Astrocyte (in vitro differentiated cells and primary cell): ENCODE results near the gene UBR4. TPM values are rescaled to one million over a fixed set of nuclear protein-coding genes. Genes with fewer than 3 reads are reported as not detected.

Experiments
- DNase-seq: peaks from one replicate; pipeline ENCODE4 v3.0.0-alpha.2; 2010; ENCODE audit warnings: low read depth
- FAIRE-seq: peaks from 2 replicates; lab custom pipeline; 2011; peaks lifted over from hg19 to GRCh38; lab: Jason Lieb, UNC
- H2AFZ ChIP-seq: 2 replicates; pipeline ENCODE4 v1.6.0; 2012; ENCODE audit warnings: low read depth, low read length, inconsistent platforms
- H3K27ac ChIP-seq: 2 replicates; pipeline ENCODE4 v1.5.1; 2011; ENCODE audit warnings: low read depth, low read length, inconsistent platforms
- H3K27me3 ChIP-seq: 2 replicates; pipeline ENCODE4 v1.6.0; 2011; ENCODE audit warnings: low read length, inconsistent platforms; ENCODE audit not compliant: insufficient read depth
- H3K36me3 ChIP-seq: 2 replicates; pipeline ENCODE4 v1.5.1; 2011; ENCODE audit warnings: low read length, inconsistent platforms; ENCODE audit not compliant: insufficient read depth
- H3K4me1 ChIP-seq: 2 replicates; pipeline ENCODE4 v1.5.1; 2011; ENCODE audit warnings: low read length, inconsistent platforms; ENCODE audit not compliant: insufficient read depth
- H3K4me2 ChIP-seq: 2 replicates; pipeline ENCODE4 v1.6.0; 2012; ENCODE audit warnings: low read length, inconsistent platforms
- H3K4me3 ChIP-seq: 2 replicates; pipeline ENCODE4 v1.5.1; 2011; ENCODE audit warnings: low read depth, mild to moderate bottlenecking, low read length, inconsistent platforms; ENCODE audit not compliant: insufficient read depth
- H3K79me2 ChIP-seq: 2 replicates; pipeline ENCODE4 v1.6.0; 2012; ENCODE audit warnings: mild to moderate bottlenecking, low read length, inconsistent platforms; ENCODE audit not compliant: insufficient read depth
- H3K9ac ChIP-seq: 2 replicates; pipeline ENCODE4 v1.6.0; 2012; ENCODE audit warnings: mild to moderate bottlenecking, low read length, inconsistent platforms
- H3K9me3 ChIP-seq: 2 replicates; pipeline ENCODE4 v1.5.1; 2012; ENCODE audit warnings: low read depth, mild to moderate bottlenecking, low read length, inconsistent platforms; ENCODE audit not compliant: insufficient read depth
- H4K20me1 ChIP-seq: 2 replicates; pipeline ENCODE4 v1.6.0; 2012; ENCODE audit warnings: low read length, inconsistent platforms; ENCODE audit not compliant: insufficient read depth
- H3K27ac Mint-ChIP-seq: one replicate; pipeline ENCODE4 v1.8.0; 2021; ENCODE audit warnings: mild to moderate bottlenecking, mixed read lengths; ENCODE audit not compliant: unreplicated experiment
- H3K27me3 Mint-ChIP-seq: one replicate; pipeline ENCODE4 v1.8.0; 2021; ENCODE audit warnings: low read depth, mixed read lengths; ENCODE audit not compliant: unreplicated experiment
- H3K36me3 Mint-ChIP-seq: one replicate; pipeline ENCODE4 v1.8.0; 2021; ENCODE audit warnings: low read depth, mixed read lengths; ENCODE audit not compliant: unreplicated experiment
- H3K4me1 Mint-ChIP-seq: one replicate; pipeline ENCODE4 v1.8.0; 2021; ENCODE audit warnings: low read depth, mixed read lengths; ENCODE audit not compliant: unreplicated experiment
- H3K4me3 Mint-ChIP-seq: one replicate; pipeline ENCODE4 v1.8.0; 2021; ENCODE audit warnings: mild to moderate bottlenecking, moderate library complexity, mixed read lengths; ENCODE audit not compliant: unreplicated experiment
- H3K9me3 Mint-ChIP-seq: one replicate; pipeline ENCODE4 v1.8.0; 2021; ENCODE audit warnings: mild to moderate bottlenecking, mixed read lengths; ENCODE audit not compliant: unreplicated experiment
- CTCF ChIP-seq: IDR thresholded peaks from 2 replicates; pipeline ENCODE4 v1.5.1; 2011; ENCODE audit warnings: low read depth, mild to moderate bottlenecking, inconsistent platforms, low read length, moderate library complexity; ENCODE audit not compliant: insufficient read depth
- EZH2 ChIP-seq: IDR thresholded peaks from 2 replicates; pipeline ENCODE4 v1.6.1; 2012; ENCODE audit warnings: mild to moderate bottlenecking, low read length, inconsistent platforms; ENCODE audit not compliant: insufficient read depth
- total RNA-seq: library from RNA; stranded (reverse); gene quantifications from 2 replicates; pipeline ENCODE4 v1.2.1, GENCODE V29; 2021

Gene UBR4
- total RNA-seq, 1 donor from 2014 or later: 153 TPM

- peaks cover 4% of the 10 kb centered on the region for H3K4me1 Mint-ChIP-seq
- no peak overlapping the region for H3K4me3 Mint-ChIP-seq
- H3K27ac Mint-ChIP-seq: no peak overlapping the region
- no peak for FAIRE-seq
- H3K9ac ChIP-seq: no peak overlapping the region
- no peaks in the 10 kb centered on the region for H3K79me2 ChIP-seq
- H3K27me3 ChIP-seq: peaks cover 4% of the 10 kb centered on the region
- no peaks in the 10 kb centered on the region for H3K36me3 Mint-ChIP-seq
- no peaks in the 10 kb centered on the region for H3K9me3 ChIP-seq
- H2AFZ ChIP-seq: no peak overlapping the region
- no peaks in the 10 kb centered on the region for H4K20me1 ChIP-seq
- no peak overlapping the region for H3K27ac ChIP-seq
- no peak for DNase-seq
- H3K4me2 ChIP-seq: no peak overlapping the region
- peaks cover 7% of the 10 kb centered on the region for H3K4me1 ChIP-seq
- peaks cover 9% of the 10 kb centered on the region for H3K27me3 Mint-ChIP-seq
- no peak overlapping the region for H3K4me3 ChIP-seq
- H3K36me3 ChIP-seq: no peaks in the 10 kb centered on the region
- peaks cover 7% of the 10 kb centered on the region for H3K9me3 Mint-ChIP-seq
- no peak for TF ChIP-seq CTCF
- TF ChIP-seq EZH2: no peak
These were observed 148.3 kb downstream of the UBR4 start for GRCh38 chr1:19061798-19062197.

GRCh38 chr1:19061343-19061742 is 148.7 kb downstream of the UBR4 start:
- no peaks in the 10 kb centered on the region for H3K9me3 ChIP-seq
- H3K4me2 ChIP-seq: no peak overlapping the region
- H3K9ac ChIP-seq: no peak overlapping the region
- no peak overlapping the region for H3K27ac Mint-ChIP-seq
- H3K9me3 Mint-ChIP-seq: peaks cover 7% of the 10 kb centered on the region
- FAIRE-seq (no peak), DNase-seq (no peak)
- H2AFZ ChIP-seq: no peak overlapping the region
- H3K27me3 ChIP-seq: peaks cover 4% of the 10 kb centered on the region
- no peaks in the 10 kb centered on the region for H3K79me2 ChIP-seq
- H3K4me3 ChIP-seq: no peak overlapping the region
- no peak for TF ChIP-seq EZH2
- no peak for TF ChIP-seq CTCF
- no peak overlapping the region for H3K4me3 Mint-ChIP-seq
- H3K36me3 Mint-ChIP-seq: no peaks in the 10 kb centered on the region
- no peaks in the 10 kb centered on the region for H3K36me3 ChIP-seq
- H3K27me3 Mint-ChIP-seq: peaks cover 11% of the 10 kb centered on the region
- peaks cover 3% of the 10 kb centered on the region for H3K4me1 ChIP-seq
- no peaks in the 10 kb centered on the region for H3K4me1 Mint-ChIP-seq
- no peak overlapping the region for H3K27ac ChIP-seq
- H4K20me1 ChIP-seq: no peaks in the 10 kb centered on the region

- Histone ChIP-seq H3K4me3 (no peak overlapping the region), H3K9me3 (no peaks in the 10 kb centered on the region), H3K4me2 (no peak overlapping the region), H3K4me1 (no peaks in the 10 kb centered on the region), H4K20me1 (no peaks in the 10 kb centered on the region), H3K27ac (no peak overlapping the region), H3K36me3 (no peaks in the 10 kb centered on the region), H3K79me2 (no peaks in the 10 kb centered on the region), H3K27me3 (peaks cover 9% of the 10 kb centered on the region), H3K9ac (no peak overlapping the region), H2AFZ (no peak overlapping the region)
- Mint-ChIP-seq H3K9me3 (peaks cover 7% of the 10 kb centered on the region), H3K4me1 (no peaks in the 10 kb centered on the region), H3K27me3 (peaks cover 18% of the 10 kb centered on the region), H3K4me3 (no peak overlapping the region), H3K27ac (no peak overlapping the region), H3K36me3 (no peaks in the 10 kb centered on the region)
- FAIRE-seq: no peak
- DNase-seq: no peak
- TF ChIP-seq EZH2 (no peak), CTCF (no peak)
These were observed 150.3 kb downstream of the UBR4 start for GRCh38 chr1:19059773-19060172.
